DND-41 (cell line): ENCODE measurements around the gene IGSF22.

Experiments used
- CTCF ChIP-seq: IDR thresholded peaks from 2 replicates; pipeline ENCODE4 v1.5.1; 2012; ENCODE audit warnings: borderline replicate concordance, low read length, moderate library complexity, mild to moderate bottlenecking; ENCODE audit not compliant: poor library complexity, severe bottlenecking; ENCODE audit errors: extremely low read depth
- EZH2 ChIP-seq: IDR thresholded peaks from 3 replicates; pipeline ENCODE4 v1.6.1; 2012; ENCODE audit warnings: borderline replicate concordance, low read depth, mild to moderate bottlenecking, moderate library complexity, low read length, inconsistent platforms; ENCODE audit not compliant: severe bottlenecking

GRCh38 chr11:18684267-18684666 lies 41.7 kb downstream of the IGSF22 start:
- TF ChIP-seq CTCF, result no peak
- TF ChIP-seq EZH2, result no peak
